Uterus (tissue), 2 donors: ENCODE results near the gene RPRD2.
"Not testable (repeated sequence)": the region's sequence is repeated elsewhere in the genome, so short reads cannot be mapped to it uniquely, and the experiment has no call there.

Experiments used
- CTCF ChIP-seq, 4 experiments: fragments of 200-600 bp in 2 of 4; fragments of 450-650 bp in 2 of 4; sonication (generic) in 2 of 4; IDR thresholded peaks; one replicate each; pipeline ENCODE4 v1.5.1; 2016 to 2019; ENCODE audit warnings: antibody characterized with exemption in 4 of 4, mild to moderate bottlenecking in 2 of 4, moderate library complexity in 1 of 4
- POLR2A ChIP-seq, 2 donors: fragments of 450-650 bp; IDR thresholded peaks; one replicate each; pipeline ENCODE4 v1.6.1; 2016; ENCODE audit warnings: antibody characterized with exemption in 2 of 2, mild to moderate bottlenecking in 1 of 2, moderate library complexity in 1 of 2

DNA sequence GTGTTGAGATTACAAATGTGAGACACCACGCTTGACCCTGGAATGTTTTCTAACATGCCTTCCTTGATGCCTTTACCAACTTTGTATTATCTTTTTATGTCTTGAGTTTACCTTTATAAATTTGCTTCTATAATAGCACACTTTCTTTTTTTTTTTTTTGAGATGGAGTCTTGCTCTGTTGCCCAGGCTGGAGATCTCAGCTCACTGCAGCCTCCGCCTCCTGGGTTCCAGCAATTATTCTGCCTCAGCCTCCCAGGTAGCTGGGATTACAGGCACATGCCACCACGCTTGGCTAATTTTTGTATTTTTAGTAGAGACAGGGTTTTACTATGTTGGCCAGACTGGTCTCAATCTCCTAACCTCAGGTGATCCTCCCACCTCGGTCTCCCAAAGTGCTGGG lies 49.3 kb upstream of the RPRD2 start:
- TF ChIP-seq POLR2A, CTCF (IDR thresholded peaks at IDR 0.05): not testable (repeated sequence)
